Skeletal muscle tissue (tissue), 4 donors: ENCODE results near the gene UNC79. TPM values are rescaled to one million over a fixed set of nuclear protein-coding genes. Genes with fewer than 3 reads are reported as not detected.

Experiments used
- H3K27ac ChIP-seq: one replicate; pipeline ENCODE4 v1.7.0; 2013; ENCODE audit warnings: mild to moderate bottlenecking, low read depth, low read length, inconsistent platforms
- H3K27me3 ChIP-seq, 3 donors: one replicate each; pipeline ENCODE4 v1.7.0; 2013; ENCODE audit warnings: low read length in 3 of 3; ENCODE audit not compliant: control insufficient read depth in 3 of 3, insufficient read depth in 3 of 3
- H3K36me3 ChIP-seq, 3 donors: one replicate each; pipeline ENCODE4 v1.7.0; 2013; ENCODE audit warnings: low read length in 3 of 3; ENCODE audit not compliant: control insufficient read depth in 3 of 3, insufficient read depth in 3 of 3
- H3K4me1 ChIP-seq, 3 donors: one replicate each; pipeline ENCODE4 v1.7.0; 2013; ENCODE audit warnings: low read length in 3 of 3, mild to moderate bottlenecking in 3 of 3; ENCODE audit not compliant: control insufficient read depth in 3 of 3, insufficient read depth in 3 of 3
- H3K4me3 ChIP-seq, 3 donors: one replicate each; pipeline ENCODE4 v1.7.0; 2013; ENCODE audit warnings: low read length in 3 of 3
- H3K9ac ChIP-seq, 3 donors: one replicate each; pipeline ENCODE4 v1.7.0; 2013; ENCODE audit warnings: low read length in 3 of 3, mild to moderate bottlenecking in 3 of 3, moderate library complexity in 2 of 3, low read depth in 1 of 3
- H3K9me3 ChIP-seq, 3 donors: one replicate each; pipeline ENCODE4 v1.7.0; 2013; ENCODE audit warnings: low read length in 3 of 3; ENCODE audit not compliant: control insufficient read depth in 3 of 3
- total RNA-seq: library from RNA; depleted of rRNA; stranded (reverse); fragments of >200 nt; gene quantifications from one replicate; pipeline ENCODE4 v1.2.3, GENCODE V29; 2014
- donor health status: Osteomylitis.

Gene UNC79
- total RNA-seq, 1 donor from 2014 or later = under 0.01 TPM

DNA sequence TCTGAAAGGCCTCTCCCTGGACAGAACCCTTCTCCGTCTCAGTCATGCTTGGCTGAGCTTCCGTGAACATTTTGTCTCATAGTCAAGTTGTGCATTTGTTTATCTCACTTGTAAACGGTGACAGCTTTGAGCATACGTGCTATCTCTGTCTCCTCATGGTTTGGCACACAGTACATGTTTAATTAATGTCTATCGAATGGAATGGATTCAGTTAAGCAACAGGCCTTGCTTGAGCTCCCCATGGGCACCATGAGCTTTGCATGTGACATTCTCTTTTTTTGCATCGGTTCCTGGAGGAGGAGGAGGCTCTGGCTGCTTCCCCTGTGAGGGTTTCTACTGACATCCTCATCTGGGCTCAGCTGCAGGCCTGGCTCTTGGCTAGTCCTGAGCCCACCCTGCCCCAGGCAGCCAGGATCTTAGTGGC, 277.6 kb downstream of the UNC79 start:
- Histone ChIP-seq H3K27ac (no peak overlapping the region), H3K9me3 (no peaks in the 10 kb centered on the region), H3K4me1 (no peaks in the 10 kb centered on the region), H3K36me3 (no peaks in the 10 kb centered on the region), H3K27me3 (peaks cover 5 to 7% (median 5%) of the 10 kb centered on the region in 3 donors), H3K9ac (no peak overlapping the region), H3K4me3 (no peak overlapping the region)

DNA sequence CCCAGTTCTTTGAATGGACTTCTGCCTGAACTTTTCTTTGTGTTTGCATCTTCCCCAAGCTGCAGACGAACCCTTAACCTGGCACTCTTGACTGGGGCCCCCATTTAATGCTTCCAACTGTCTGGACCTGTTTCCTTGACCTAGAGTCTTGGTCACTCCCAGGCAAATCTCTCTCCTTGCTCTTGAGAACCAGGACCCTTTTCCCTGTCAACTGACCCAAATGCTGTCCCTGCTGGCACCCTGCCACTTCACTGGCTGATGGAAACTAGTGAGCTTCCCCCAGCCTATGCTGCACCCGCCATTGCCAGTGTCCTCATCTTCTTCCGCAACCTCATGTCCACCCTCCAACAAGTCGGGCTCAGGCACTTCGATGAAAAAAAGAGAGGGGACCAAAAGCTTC, 278.1 kb downstream of the UNC79 start:
- Histone ChIP-seq H3K36me3 (no peaks in the 10 kb centered on the region), H3K9me3 (no peaks in the 10 kb centered on the region), H3K27ac (no peak overlapping the region), H3K4me1 (no peaks in the 10 kb centered on the region), H3K4me3 (no peak overlapping the region), H3K9ac (no peak overlapping the region), H3K27me3 (peaks cover 8 to 10% (median 9%) of the 10 kb centered on the region in 3 donors)

DNA sequence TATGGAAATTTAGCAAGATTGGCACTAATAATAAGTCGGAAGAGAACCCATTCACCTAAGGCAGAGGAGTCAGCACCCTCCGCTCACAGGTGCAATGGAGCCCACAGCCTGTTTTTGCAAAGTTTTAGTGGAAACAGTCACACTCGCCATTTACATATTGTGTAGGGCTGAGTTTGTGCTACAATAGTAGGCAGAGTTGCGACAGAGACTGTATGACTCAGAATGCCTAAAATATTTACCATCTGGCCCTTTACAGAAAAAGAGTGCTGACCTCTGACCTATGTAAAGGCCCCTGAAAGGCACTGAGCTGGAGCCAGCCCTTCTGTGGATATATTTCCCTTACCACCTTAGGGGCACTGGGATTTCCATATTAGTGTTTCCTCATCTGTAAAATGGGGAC, 278.5 kb downstream of the UNC79 start:
- no peak overlapping the region for H3K27ac ChIP-seq
- no peaks in the 10 kb centered on the region for H3K36me3 ChIP-seq
- H3K27me3 ChIP-seq = peaks cover 8 to 13% (median 13%) of the 10 kb centered on the region in 3 donors
- H3K4me3 ChIP-seq = no peak overlapping the region
- no peaks in the 10 kb centered on the region for H3K9me3 ChIP-seq
- H3K4me1 ChIP-seq = no peaks in the 10 kb centered on the region
- H3K9ac ChIP-seq = no peak overlapping the region

DNA sequence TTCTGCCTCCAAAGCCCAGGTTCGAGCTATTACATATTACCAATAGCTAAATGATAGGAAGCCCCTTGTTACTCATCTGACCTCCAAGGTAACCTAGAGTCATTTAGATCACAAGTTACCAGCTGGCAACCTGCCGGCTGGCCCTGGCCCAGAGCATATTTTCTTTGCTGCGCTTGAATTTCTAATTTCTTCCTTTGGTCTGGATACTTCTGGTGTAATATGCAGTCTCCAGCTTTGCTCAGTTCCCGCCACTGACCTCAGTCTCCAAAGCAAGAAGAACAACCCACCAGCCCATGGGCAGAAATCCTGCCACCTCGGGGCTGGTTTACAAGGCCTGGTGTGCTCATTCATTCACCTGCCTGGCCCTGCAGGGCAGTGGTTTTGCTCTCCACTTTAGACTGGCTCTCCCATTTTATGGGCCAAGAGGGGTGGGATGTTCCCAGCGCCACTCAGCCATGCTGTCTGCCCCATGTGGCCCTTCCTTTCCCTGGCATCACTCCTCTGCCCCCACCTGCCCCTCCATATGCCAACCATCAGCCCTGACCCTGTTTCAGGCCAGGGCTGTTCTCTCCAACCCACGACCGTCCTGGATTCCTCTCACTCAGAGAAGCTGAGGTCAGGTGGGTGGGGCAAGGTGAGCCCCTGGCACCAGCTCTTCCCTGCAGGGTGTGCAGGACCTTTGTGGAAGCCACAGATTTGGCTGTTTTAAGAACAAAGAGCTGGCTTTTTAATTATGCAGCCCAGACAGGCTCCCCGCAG, 281.5 kb downstream of the UNC79 start:
- Histone ChIP-seq H3K27ac (no peak overlapping the region), H3K4me3 (no peak overlapping the region), H3K9ac (no peak overlapping the region), H3K36me3 (no peaks in the 10 kb centered on the region), H3K27me3 (peaks cover 13 to 22% (median 19%) of the 10 kb centered on the region in 3 donors), H3K4me1 (no peaks in the 10 kb centered on the region), H3K9me3 (no peaks in the 10 kb centered on the region)

DNA sequence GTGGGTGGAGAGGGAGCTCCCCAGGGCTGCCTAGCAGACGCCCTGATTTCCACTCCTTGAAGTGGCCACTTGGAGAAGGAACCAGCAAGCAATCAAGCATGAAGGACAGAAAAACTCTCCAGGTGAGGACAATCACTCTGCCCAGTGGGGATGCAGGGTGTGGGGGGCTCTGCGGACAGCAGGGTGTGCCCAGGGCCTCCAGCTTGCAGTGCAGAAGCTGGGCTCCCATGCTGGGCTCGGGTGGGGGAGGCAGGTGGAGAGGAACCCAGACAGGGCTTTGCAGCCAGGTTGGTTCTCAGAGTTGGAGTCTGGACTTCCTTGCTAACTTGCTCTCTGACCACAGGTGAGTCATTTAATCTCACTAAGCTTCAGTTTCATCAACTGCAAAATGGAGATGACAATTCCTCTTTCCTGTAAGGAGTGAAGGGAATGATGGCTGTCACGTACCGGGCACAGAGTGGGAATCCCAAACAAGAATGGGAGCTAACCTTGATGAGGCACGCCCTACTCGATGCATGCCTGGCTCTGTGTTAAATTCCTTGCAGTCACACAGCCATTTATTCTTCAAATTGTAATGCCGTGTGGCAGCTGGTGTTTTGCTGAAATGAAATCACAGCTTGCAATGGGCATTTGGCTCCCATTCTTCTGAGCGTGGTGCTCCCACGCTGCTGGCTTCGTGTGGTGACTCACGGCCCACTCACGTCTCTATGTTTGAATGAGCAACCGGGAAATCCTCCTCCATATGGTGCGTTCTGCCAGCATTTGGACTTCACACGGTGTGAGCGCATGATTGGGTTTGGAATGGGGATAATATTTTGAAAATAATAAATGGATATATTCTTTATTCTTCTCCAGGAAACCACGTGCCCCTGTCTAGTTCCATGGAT, 282.3 kb downstream of the UNC79 start:
- no peak overlapping the region for H3K4me3 ChIP-seq
- H3K36me3 ChIP-seq = no peaks in the 10 kb centered on the region
- H3K27me3 ChIP-seq = peaks cover 13 to 27% (median 19%) of the 10 kb centered on the region in 3 donors
- H3K4me1 ChIP-seq = no peaks in the 10 kb centered on the region
- H3K9ac ChIP-seq = no peak overlapping the region
- no peak overlapping the region for H3K27ac ChIP-seq
- no peaks in the 10 kb centered on the region for H3K9me3 ChIP-seq

DNA sequence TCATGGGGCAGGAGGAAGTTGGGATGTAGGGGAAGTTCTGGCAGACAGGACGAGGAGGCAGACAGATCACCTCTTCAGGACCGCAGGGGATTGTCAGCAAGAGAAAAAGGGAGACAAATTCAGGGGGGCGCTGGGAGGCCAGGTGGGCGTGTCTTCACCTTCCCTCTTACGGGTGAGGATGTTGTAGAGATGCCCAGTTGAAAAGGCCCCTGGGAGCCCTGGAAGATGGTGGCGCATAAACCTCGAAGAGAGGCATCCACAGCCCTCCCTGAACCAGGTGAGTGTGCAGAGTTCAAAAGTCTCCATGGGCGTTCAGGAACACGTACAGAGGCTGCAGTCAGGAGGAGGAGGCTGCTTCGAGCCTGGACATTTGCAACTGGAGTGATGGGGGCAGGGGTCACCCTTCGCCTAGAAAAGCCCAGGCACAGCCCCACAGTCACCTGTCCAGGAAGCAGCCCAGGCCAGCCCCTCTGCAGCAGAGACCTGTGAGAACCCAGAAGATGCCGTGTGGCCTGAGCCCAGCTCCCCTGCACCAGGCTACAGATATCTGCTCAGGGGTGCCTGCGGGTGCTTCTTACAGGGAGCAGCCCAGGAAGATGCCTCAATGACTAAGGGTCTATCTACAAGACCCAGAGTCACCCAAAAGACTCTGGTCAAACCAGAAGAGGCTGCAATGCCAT, 283.1 kb downstream of the UNC79 start:
- Histone ChIP-seq H3K9me3 (no peaks in the 10 kb centered on the region), H3K9ac (no peak overlapping the region), H3K27ac (no peak overlapping the region), H3K4me3 (no peak overlapping the region), H3K27me3 (peaks cover 13 to 27% (median 19%) of the 10 kb centered on the region in 3 donors), H3K4me1 (no peaks in the 10 kb centered on the region), H3K36me3 (no peaks in the 10 kb centered on the region)

DNA sequence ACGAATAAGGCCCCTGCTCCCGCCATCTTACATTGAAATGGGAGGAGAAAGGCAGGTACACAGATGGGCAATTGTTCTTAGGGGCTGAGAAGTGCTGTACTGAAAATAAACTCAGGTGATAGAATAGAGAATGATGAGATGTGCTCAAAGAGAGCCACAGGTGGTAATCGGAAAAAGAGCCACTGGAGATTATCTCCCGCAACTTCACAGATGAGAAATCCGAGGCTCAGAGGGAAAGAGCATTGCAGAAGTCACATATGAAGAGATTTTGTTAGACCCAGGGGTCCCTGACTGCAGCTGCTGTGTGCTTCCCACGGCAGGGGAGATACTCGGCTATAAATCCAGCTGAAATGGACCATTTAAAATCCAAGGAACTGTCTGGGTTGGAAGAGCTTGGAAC, 283.9 kb downstream of the UNC79 start:
- no peaks in the 10 kb centered on the region for H3K9me3 ChIP-seq
- no peak overlapping the region for H3K27ac ChIP-seq
- H3K36me3 ChIP-seq = no peaks in the 10 kb centered on the region
- H3K27me3 ChIP-seq = peaks cover 13 to 27% (median 22%) of the 10 kb centered on the region in 3 donors
- no peak overlapping the region for H3K4me3 ChIP-seq
- no peak overlapping the region for H3K9ac ChIP-seq
- H3K4me1 ChIP-seq = no peaks in the 10 kb centered on the region

DNA sequence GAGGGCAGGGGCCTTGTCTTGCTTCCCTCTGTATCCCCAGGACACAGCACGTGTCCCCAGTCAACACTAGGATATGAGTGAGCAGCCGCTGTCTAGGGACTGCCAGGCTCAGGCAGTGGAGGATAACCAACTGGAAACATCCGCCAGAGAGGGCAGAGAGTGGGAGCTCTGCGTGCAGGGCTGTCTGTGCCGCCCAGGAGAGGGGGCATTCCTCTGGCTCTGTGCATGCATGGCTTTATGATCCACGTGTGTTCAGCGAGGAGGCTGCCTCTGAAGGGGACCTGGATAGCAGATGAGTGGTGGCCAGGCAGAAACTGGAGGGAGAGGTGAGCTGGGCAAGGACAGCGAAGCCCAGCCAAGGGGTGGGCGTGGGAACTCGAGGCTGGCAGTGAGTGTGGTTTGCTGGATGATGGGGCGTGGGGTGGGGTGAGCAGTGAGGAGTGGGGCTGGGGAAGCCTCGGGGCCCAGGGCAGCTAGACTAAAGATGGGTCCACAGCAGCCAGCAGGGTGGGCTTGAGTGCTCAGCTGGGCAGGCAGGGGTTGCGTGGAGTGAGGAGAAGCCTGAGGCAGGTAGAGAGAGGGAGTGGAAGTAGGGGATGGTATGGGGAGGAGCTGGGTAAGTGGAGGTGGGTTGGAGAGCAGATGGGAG, 284.7 kb downstream of the UNC79 start:
- no peak overlapping the region for H3K4me3 ChIP-seq
- H3K27ac ChIP-seq = no peak overlapping the region
- no peaks in the 10 kb centered on the region for H3K9me3 ChIP-seq
- no peak overlapping the region for H3K9ac ChIP-seq
- H3K36me3 ChIP-seq = no peaks in the 10 kb centered on the region
- peaks cover 13 to 27% (median 22%) of the 10 kb centered on the region in 3 donors for H3K27me3 ChIP-seq
- no peaks in the 10 kb centered on the region for H3K4me1 ChIP-seq

DNA sequence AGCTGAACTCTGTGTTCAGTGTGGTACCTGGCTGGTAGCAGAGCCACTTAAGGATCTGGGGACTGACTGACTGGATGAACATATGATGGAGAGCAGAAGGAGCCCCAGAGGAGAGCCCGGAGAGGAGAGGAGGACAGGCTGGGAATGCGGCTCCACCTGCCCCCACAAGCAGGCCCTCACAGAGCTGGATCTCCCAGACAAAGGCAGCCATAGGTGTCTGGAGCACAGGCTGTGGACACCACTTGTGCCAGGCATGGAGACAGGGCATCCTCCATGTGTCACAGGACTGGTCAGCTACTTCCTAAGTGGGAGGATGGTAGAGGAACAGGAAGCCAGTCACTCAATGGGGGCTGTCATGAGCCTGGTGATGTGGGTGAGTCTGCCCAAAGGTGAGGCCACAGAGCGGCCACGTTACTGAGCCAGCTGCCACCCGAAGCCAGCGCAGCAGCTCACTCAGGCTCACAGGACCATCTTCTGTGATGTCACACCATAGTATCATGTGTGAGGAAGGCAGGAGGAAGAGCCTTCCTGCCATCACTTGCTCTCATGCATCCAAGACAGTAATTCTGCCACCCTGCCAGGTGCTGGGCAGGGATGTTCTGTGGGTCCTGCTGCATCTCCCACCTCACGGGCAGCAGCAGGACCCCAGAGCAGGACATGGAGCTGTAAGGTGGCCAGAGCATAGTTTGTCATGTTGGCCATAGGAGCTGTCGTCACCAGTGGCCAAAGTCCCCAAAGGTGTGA, 285.4 kb downstream of the UNC79 start:
- H3K4me1 ChIP-seq = no peaks in the 10 kb centered on the region
- no peak overlapping the region for H3K9ac ChIP-seq
- H3K27ac ChIP-seq = no peak overlapping the region
- peaks cover 13 to 27% (median 22%) of the 10 kb centered on the region in 3 donors for H3K27me3 ChIP-seq
- H3K4me3 ChIP-seq = no peak overlapping the region
- H3K36me3 ChIP-seq = no peaks in the 10 kb centered on the region
- H3K9me3 ChIP-seq = no peaks in the 10 kb centered on the region
